Spleen (tissue), 11 donors: ENCODE measurements around the gene ACOT12. TPM values are rescaled to one million over a fixed set of nuclear protein-coding genes. Genes with fewer than 3 reads are reported as not detected.

Experiments
- DNase-seq: peaks from one replicate; pipeline ENCODE4 v3.0.0-alpha.2; 2020
- H3K27ac ChIP-seq, 8 donors: fragments of 200-600 bp; sonication (generic) in 7 of 8; 1 replicate in 4 of 8; 2 replicates in 4 of 8; pipeline versions ENCODE4 v1.5.0 to v1.8.0; 2016 to 2021; ENCODE audit warnings: inconsistent platforms in 4 of 8, mild to moderate bottlenecking in 4 of 8, moderate library complexity in 1 of 8
- H3K27me3 ChIP-seq, 7 donors: fragments of 200-600 bp; sonication (generic) in 6 of 7; replicated peaks in 1 of 7; 1 replicate in 4 of 7; 2 replicates in 3 of 7; pipeline versions ENCODE4 v1.5.0 to v1.8.0; 2016 to 2021; ENCODE audit warnings: inconsistent platforms in 3 of 7, mild to moderate bottlenecking in 1 of 7
- H3K36me3 ChIP-seq, 6 donors: fragments of 200-600 bp; sonication (generic) in 5 of 6; 1 replicate in 4 of 6; 2 replicates in 2 of 6; pipeline versions ENCODE4 v1.5.0 to v1.8.0; 2016 to 2021; ENCODE audit warnings: inconsistent platforms in 2 of 6
- H3K4me1 ChIP-seq, 6 donors: fragments of 200-600 bp; sonication (generic) in 5 of 6; 1 replicate in 3 of 6; 2 replicates in 3 of 6; pipeline versions ENCODE4 v1.5.0 to v1.8.0; 2016 to 2021; ENCODE audit warnings: inconsistent platforms in 3 of 6
- H3K4me3 ChIP-seq, 8 donors: fragments of 200-600 bp; sonication (generic) in 7 of 8; 1 replicate in 4 of 8; 2 replicates in 4 of 8; pipeline versions ENCODE4 v1.5.0 to v1.8.0; 2016 to 2021; ENCODE audit warnings: inconsistent platforms in 4 of 8, mild to moderate bottlenecking in 4 of 8, moderate library complexity in 2 of 8
- H3K9me3 ChIP-seq, 8 donors: fragments of 200-600 bp; sonication (generic) in 7 of 8; 1 replicate in 4 of 8; 2 replicates in 4 of 8; pipeline versions ENCODE4 v1.5.0 to v1.8.0; 2016 to 2021; ENCODE audit warnings: inconsistent platforms in 4 of 8
- CTCF ChIP-seq, 11 experiments: fragments of 200-600 bp in 7 of 11; fragments of 450-650 bp in 4 of 11; sonication (generic) in 4 of 11; IDR thresholded peaks in 8 of 11; conservative IDR thresholded peaks in 3 of 11; 1 replicate in 7 of 11; 2 replicates in 4 of 11; pipeline versions ENCODE4 v1.4.0 to v1.8.0; 2016 to 2021; ENCODE audit warnings: antibody characterized with exemption in 11 of 11, inconsistent platforms in 4 of 11, mild to moderate bottlenecking in 1 of 11
- POLR2A ChIP-seq, 3 donors: fragments of 450-650 bp; IDR thresholded peaks; one replicate each; pipeline ENCODE4 v1.5.1; 2017; ENCODE audit warnings: antibody characterized with exemption in 3 of 3, mild to moderate bottlenecking in 1 of 3
- POLR2AphosphoS5 ChIP-seq, 3 donors: sonication (generic); formaldehyde crosslinking; IDR thresholded peaks; one replicate each; pipeline ENCODE4 v1.5.1; 2017; ENCODE audit warnings: antibody characterized with exemption in 3 of 3
- WGBS, 5 donors: extraction: QIAGEN DNeasy Blood & Tissue Kit in 3 of 5; methylation state at CpG; one replicate each; pipeline versions ENCODE4 v1.1.5 to v1.1.7; 2013 to 2018; 5-methylcytosine and 5-hydroxymethylcytosine counted together
- intact Hi-C: fragments of 100-400 bp; cut with DNase I; formaldehyde crosslinking; loops from one replicate; pipeline ENCODE4 v1.15.0; 2023; ENCODE audit warnings: low total_unique reads
- polyA plus RNA-seq, 3 donors: library from polyadenylated mRNA; stranded (reverse); fragments of 200-250 nt; gene quantifications; one replicate each; pipeline ENCODE4 v1.2.1, GENCODE V29; 2013
- total RNA-seq, 7 donors: library from RNA; depleted of rRNA in 3 of 7; stranded (reverse); fragments of >200 nt in 3 of 7; fragmentation: NEBNext Ultra II Directional in 4 of 7; extraction: Animal tissue kit (Norgen Biotek cat#: 25700) in 4 of 7; gene quantifications; one replicate each; pipeline versions ENCODE4 v1.1.0 to v1.2.1, GENCODE V29; 2016 to 2021
- donor health status: healthy with polysubstance abuse.
- donor health status: DM: no; HTN: no; CAD: no; lungs with moderate emphysema.
- donor health status: DM: no; HTN: no; CAD: no.
- donor health status: Bipolar disorder and iron deficiency.
- donor health status: healthy.
- donor health status: DM: no; HTN: no; CAD: no.
- donor health status: DM: yes; HTN: yes; CAD: no.

The ACOT12 gene
- total and polyA plus RNA-seq, 10 donors, result 0.03 TPM; not detected in 9

- Histone ChIP-seq H3K4me3 (no peak overlapping the region), H3K27ac (no peak overlapping the region), H3K9me3 (peaks cover 0 to 17% (median 4%) of the 10 kb centered on the region in 8 donors), H3K36me3 (no peaks in the 10 kb centered on the region), H3K27me3 (no peaks in the 10 kb centered on the region), H3K4me1 (no peaks in the 10 kb centered on the region)
- no peak for DNase-seq
- no peak for TF ChIP-seq POLR2A (IDR thresholded peaks at IDR 0.05)
- TF ChIP-seq CTCF (IDR thresholded peaks at IDR 0.05 in 8 of 11, conservative IDR thresholded peaks at IDR 0.05 in 3 of 11), result no peak
- TF ChIP-seq POLR2AphosphoS5 (IDR thresholded peaks at IDR 0.05), result no peak
- intact Hi-C loops, result no loop called here
- WGBS, 5 donors, result 57 to 73% (median 63%) methylated on average over 1 of the region's 1 CpG
Observed at GRCh38 chr5:81336556-81336955, 57.4 kb downstream of the ACOT12 start.

- H3K27ac ChIP-seq, result no peak overlapping the region
- no peaks in the 10 kb centered on the region for H3K36me3 ChIP-seq
- 65 to 85% (median 77%) methylated on average over 2 of the region's 2 CpGs for WGBS, 5 donors
- no peak for DNase-seq
- TF ChIP-seq POLR2A (IDR thresholded peaks at IDR 0.05), result no peak
- no peak for TF ChIP-seq CTCF (IDR thresholded peaks at IDR 0.05 in 8 of 11, conservative IDR thresholded peaks at IDR 0.05 in 3 of 11)
- no peak for TF ChIP-seq POLR2AphosphoS5 (IDR thresholded peaks at IDR 0.05)
- H3K4me3 ChIP-seq, result no peak overlapping the region
- H3K4me1 ChIP-seq, result no peaks in the 10 kb centered on the region
- no peaks in the 10 kb centered on the region for H3K27me3 ChIP-seq
- H3K9me3 ChIP-seq, result peaks cover 0 to 17% (median 4%) of the 10 kb centered on the region in 8 donors
- intact Hi-C loops, result no loop called here
Observed at GRCh38 chr5:81335946-81336345, 58.0 kb downstream of the ACOT12 start.

- 71 to 91% (median 83%) methylated on average over 14 of the region's 14 CpGs for WGBS, 5 donors
- TF ChIP-seq POLR2AphosphoS5 (IDR thresholded peaks at IDR 0.05), result no peak
- no peak for TF ChIP-seq POLR2A (IDR thresholded peaks at IDR 0.05)
Observed at GRCh38 chr5:81334304-81335061, 59.5 kb downstream of the ACOT12 start.

GRCh38 chr5:81326554-81326953 lies 67.4 kb downstream of the ACOT12 start:
- Histone ChIP-seq H3K36me3 (no peaks in the 10 kb centered on the region), H3K27me3 (no peaks in the 10 kb centered on the region), H3K4me1 (no peaks in the 10 kb centered on the region), H3K4me3 (no peak overlapping the region), H3K27ac (no peak overlapping the region), H3K9me3 (no peaks in the 10 kb centered on the region)
- no peak for DNase-seq
- TF ChIP-seq POLR2AphosphoS5 (IDR thresholded peaks at IDR 0.05) (no peak), POLR2A (IDR thresholded peaks at IDR 0.05) (no peak), CTCF (IDR thresholded peaks at IDR 0.05 in 8 of 11, conservative IDR thresholded peaks at IDR 0.05 in 3 of 11) (no peak)
- intact Hi-C loops, result no loop called here
- 90 to 98% (median 95%) methylated on average over 2 of the region's 2 CpGs for WGBS, 5 donors

More at GRCh38 chr5:81334304-81335061, 59.5 kb downstream of the ACOT12 start:
- DNase-seq, result no peak
- Histone ChIP-seq H3K36me3 (no peaks in the 10 kb centered on the region), H3K27ac (no peak overlapping the region), H3K4me3 (no peak overlapping the region), H3K9me3 (peaks cover 0 to 17% (median 4%) of the 10 kb centered on the region in 8 donors), H3K4me1 (no peaks in the 10 kb centered on the region), H3K27me3 (no peaks in the 10 kb centered on the region)
- intact Hi-C loops, result no loop called here
